SK-N-SH (cell line): ENCODE measurements around the gene DLG4. TPM values are rescaled to one million over a fixed set of nuclear protein-coding genes. Genes with fewer than 3 reads are reported as not detected.
A peak's percentile ranks its signal among the peaks of the same experiment; 100 is the strongest.

ENCODE experiments used
- CTCF ChIA-PET: fragments of 300-600, 350-600 bp; formaldehyde crosslinking; extraction: SDS; loops from one replicate; lab custom pipeline; 2021; lab: Yijun Ruan, JAX
- POLR2A ChIA-PET: fragments of 350-600 bp; sonication (Branson Sonifier 250); formaldehyde crosslinking; extraction: SDS; loops from one replicate; lab custom pipeline; 2020; ENCODE audit warnings: antibody characterized with exemption, inconsistent platforms; lab: Yijun Ruan, JAX
- DNase-seq: peaks from one replicate; pipeline ENCODE4 v3.0.0; 2012
- H2AFZ ChIP-seq: fragments of 200-600 bp; sonication (generic); 2 replicates; pipeline ENCODE4 v1.8.1; 2016; ENCODE audit warnings: antibody characterized with exemption, mild to moderate bottlenecking, low read depth
- H3F3A ChIP-seq: fragments of 200-600 bp; sonication (generic); replicated peaks from 2 replicates; pipeline ENCODE3; 2016; ENCODE audit warnings: antibody characterized with exemption, mild to moderate bottlenecking; ENCODE audit not compliant: insufficient read depth
- H3K27ac ChIP-seq, 2 experiments: fragments of 200-500 bp in 1 of 2; fragments of 200-600 bp in 1 of 2; sonication (Bioruptor generic) in 1 of 2; sonication (generic), shearing (Covaris generic) in 1 of 2; 2 replicates each; pipeline versions ENCODE4 v1.5.1 to v1.6.1; 2014 to 2016; ENCODE audit warnings: low read depth in 2 of 2, inconsistent platforms in 1 of 2, low read length in 1 of 2, mild to moderate bottlenecking in 1 of 2, mixed read lengths in 1 of 2
- H3K27me3 ChIP-seq: fragments of 200-600 bp; sonication (generic), shearing (Covaris generic); 2 replicates; pipeline ENCODE4 v1.6.1; 2016; ENCODE audit warnings: mixed run types; ENCODE audit not compliant: insufficient read depth
- H3K36me3 ChIP-seq, 2 experiments: fragments of 200-500 bp in 1 of 2; fragments of 200-600 bp in 1 of 2; sonication (Bioruptor generic) in 1 of 2; sonication (generic) in 1 of 2; replicated peaks in 1 of 2; 2 replicates each; pipeline versions ENCODE3 to v1.5.1; 2014 to 2016; ENCODE audit warnings: low read length in 1 of 2, mild to moderate bottlenecking in 1 of 2; ENCODE audit not compliant: insufficient read depth in 2 of 2, control insufficient read depth in 1 of 2
- H3K4me1 ChIP-seq, 2 experiments: fragments of 200-500 bp in 1 of 2; fragments of 200-600 bp in 1 of 2; sonication (Bioruptor generic) in 1 of 2; sonication (generic), shearing (Covaris generic) in 1 of 2; 2 replicates each; pipeline versions ENCODE4 v1.5.1 to v1.6.1; 2014 to 2016; ENCODE audit warnings: low read depth in 1 of 2, low read length in 1 of 2, mixed run types in 1 of 2; ENCODE audit not compliant: insufficient read depth in 2 of 2, control insufficient read depth in 1 of 2
- H3K4me2 ChIP-seq: fragments of 200-600 bp; sonication (generic), shearing (Covaris generic); 2 replicates; pipeline ENCODE4 v1.6.1; 2017; ENCODE audit warnings: mixed run types
- H3K4me3 ChIP-seq, 2 experiments: fragments of 200-500 bp in 1 of 2; fragments of 200-600 bp in 1 of 2; sonication (Bioruptor generic) in 1 of 2; sonication (generic), shearing (Covaris generic) in 1 of 2; 2 replicates each; pipeline versions ENCODE4 v1.5.1 to v1.8.1; 2014 to 2016; ENCODE audit warnings: low read depth in 2 of 2, inconsistent platforms in 1 of 2, low read length in 1 of 2, mild to moderate bottlenecking in 1 of 2, mixed read lengths in 1 of 2, moderate library complexity in 1 of 2
- H3K79me2 ChIP-seq: fragments of 200-600 bp; sonication (generic); 2 replicates; pipeline ENCODE4 v1.8.1; 2017; ENCODE audit warnings: mild to moderate bottlenecking; ENCODE audit not compliant: insufficient read depth
- H3K9ac ChIP-seq: fragments of 200-600 bp; sonication (generic); 2 replicates; pipeline ENCODE4 v1.6.1; 2017; ENCODE audit warnings: mixed run types
- H3K9me2 ChIP-seq: fragments of 200-600 bp; sonication (generic); 2 replicates; pipeline ENCODE4 v1.6.1; 2017; ENCODE audit warnings: mixed run types
- H3K9me3 ChIP-seq: fragments of 200-600 bp; sonication (generic); 2 replicates; pipeline ENCODE4 v1.6.1; 2017; ENCODE audit warnings: mixed run types, mild to moderate bottlenecking, moderate library complexity
- H4K20me1 ChIP-seq: fragments of 200-600 bp; sonication (generic); 2 replicates; pipeline ENCODE4 v1.6.1; 2017; ENCODE audit warnings: mild to moderate bottlenecking, mixed run types; ENCODE audit not compliant: insufficient read depth
- EP300 ChIP-seq, 2 experiments: IDR thresholded peaks; 2 replicates each; pipeline versions ENCODE4 v1.4.0 to v1.6.1; 2012; ENCODE audit warnings: borderline replicate concordance in 1 of 2, low read depth in 1 of 2, low read length in 1 of 2
- EZH2phosphoT487 ChIP-seq: fragments of 200-600 bp; sonication (generic); IDR thresholded peaks from 2 replicates; pipeline ENCODE4 v1.6.1; 2017; ENCODE audit warnings: low read depth, mixed run types, mild to moderate bottlenecking, antibody characterized with exemption, moderate library complexity, borderline replicate concordance
- POLR2AphosphoS5 ChIP-seq: IDR thresholded peaks from 2 replicates; pipeline ENCODE4 v1.6.1; 2012; ENCODE audit warnings: low read depth, low read length
- RAD21 ChIP-seq: IDR thresholded peaks from 2 replicates; pipeline ENCODE4 v1.6.1; 2012; ENCODE audit warnings: mild to moderate bottlenecking, low read length
- RXRA ChIP-seq: IDR thresholded peaks from 2 replicates; pipeline ENCODE4 v1.4.0; 2012; ENCODE audit warnings: low read depth, mild to moderate bottlenecking, borderline replicate concordance
- SIN3A ChIP-seq: IDR thresholded peaks from 2 replicates; pipeline ENCODE4 v1.6.1; 2012; ENCODE audit warnings: low read depth, mild to moderate bottlenecking, low read length, moderate library complexity, borderline replicate concordance
- SMC3 ChIP-seq: IDR thresholded peaks from 2 replicates; pipeline ENCODE4 v1.6.1; 2012; ENCODE audit warnings: low read depth, low read length, improper control_type of control experiment
- TAF1 ChIP-seq: IDR thresholded peaks from 2 replicates; pipeline ENCODE4 v1.6.1; 2012; ENCODE audit warnings: low read depth, mild to moderate bottlenecking, low read length, moderate library complexity, borderline replicate concordance
- YY1 ChIP-seq: IDR thresholded peaks from 2 replicates; pipeline ENCODE4 v1.4.0; 2012; ENCODE audit warnings: low read depth, mild to moderate bottlenecking
- WGBS: methylation state at CpG from one replicate; pipeline ENCODE4 v1.1.6; 2017; ENCODE audit warnings: low lambda C conversion rate; 5-methylcytosine and 5-hydroxymethylcytosine counted together
- polyA plus RNA-seq, 3 experiments: library from polyadenylated mRNA; depleted of rRNA; stranded (reverse); fragments of >200 nt; gene quantifications; 2 replicates each; pipeline ENCODE4 v1.2.3, GENCODE V29; 2012
- TF ChIP-seq, protein P1 (sequence below): IDR thresholded peaks from 2 replicates; pipeline ENCODE4 v1.4.0; 2012; ENCODE audit warnings: low read depth
- TF ChIP-seq, protein P2 (sequence below): fragments of 200-600 bp; sonication (generic); IDR thresholded peaks from 2 replicates; pipeline ENCODE4 v1.6.1; 2017; ENCODE audit warnings: antibody characterized with exemption, mild to moderate bottlenecking, moderate library complexity
- TF ChIP-seq, protein P3 (sequence below): IDR thresholded peaks from 2 replicates; pipeline ENCODE4; 2012
- TF ChIP-seq, protein P4 (sequence below): fragments of 150-350 bp; IDR thresholded peaks from 2 replicates; pipeline ENCODE4 v1.6.1; 2017; ENCODE audit warnings: antibody characterized with exemption, low read length, low read depth, borderline replicate concordance

The DLG4 gene
- polyA plus RNA-seq, 1 of the 3 experiments (the other 2 are of a cell fraction) = 30.5 TPM

DNA sequence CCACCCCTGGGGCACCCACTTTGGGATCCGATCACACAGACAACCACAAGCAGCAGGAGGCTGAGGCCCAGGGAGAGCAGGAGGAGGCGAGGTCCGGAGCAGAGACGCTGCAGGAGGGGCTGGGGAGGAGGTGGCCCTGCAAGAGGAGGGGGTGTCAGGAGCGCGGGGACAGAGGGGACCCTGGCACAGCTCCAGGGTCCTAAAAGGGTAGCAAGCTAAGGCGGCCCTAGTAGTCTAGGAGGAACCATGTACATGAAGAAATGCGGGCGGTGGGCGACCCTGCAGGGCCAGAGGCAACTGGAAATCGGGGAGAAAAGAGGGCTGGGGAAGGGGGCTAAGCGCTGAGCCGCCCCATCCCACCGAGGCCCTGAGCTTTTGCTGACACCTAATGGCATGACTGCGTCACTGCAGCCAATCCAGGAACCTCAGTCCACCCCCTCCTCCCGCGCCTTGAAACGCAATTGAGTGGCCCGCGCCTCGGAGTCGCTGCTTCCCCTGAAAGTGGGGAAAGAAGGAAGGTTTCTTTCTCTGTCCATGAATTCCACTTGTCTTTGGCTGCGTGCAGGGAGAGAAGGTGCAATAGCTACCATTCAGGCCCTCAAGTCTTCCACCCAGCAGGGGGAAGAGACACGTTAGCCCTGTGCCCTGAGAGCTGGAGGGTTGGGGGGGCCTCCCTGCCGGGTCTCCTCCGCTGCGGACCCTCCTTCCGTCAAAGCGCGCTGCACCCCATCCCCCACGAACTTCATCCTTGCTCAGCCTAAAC, 42.3 kb downstream of the DLG4 start:
- CTCF ChIA-PET = interaction anchor here (0.6 to 12.9 kb wide), 44 partner anchors 8 to 307 kb away, joined by 3 to 217 read pairs (median 6); partner anchors contain the start of genes ASGR2, CLEC10A, POLR2A and SLC16A11
- H3K79me2 ChIP-seq = no peaks in the 10 kb centered on the region
- H4K20me1 ChIP-seq = no peaks in the 10 kb centered on the region
- DNase-seq = peak; percentile 95
- peaks cover 3% of the 10 kb centered on the region for H3F3A ChIP-seq
- TF ChIP-seq SMC3 = peak; percentile 64
- TF ChIP-seq, protein P1, sequence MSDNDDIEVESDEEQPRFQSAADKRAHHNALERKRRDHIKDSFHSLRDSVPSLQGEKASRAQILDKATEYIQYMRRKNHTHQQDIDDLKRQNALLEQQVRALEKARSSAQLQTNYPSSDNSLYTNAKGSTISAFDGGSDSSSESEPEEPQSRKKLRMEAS = no peak
- TF ChIP-seq POLR2AphosphoS5 = no peak
- peak; percentile 81 for TF ChIP-seq RAD21
- TF ChIP-seq, protein P2, sequence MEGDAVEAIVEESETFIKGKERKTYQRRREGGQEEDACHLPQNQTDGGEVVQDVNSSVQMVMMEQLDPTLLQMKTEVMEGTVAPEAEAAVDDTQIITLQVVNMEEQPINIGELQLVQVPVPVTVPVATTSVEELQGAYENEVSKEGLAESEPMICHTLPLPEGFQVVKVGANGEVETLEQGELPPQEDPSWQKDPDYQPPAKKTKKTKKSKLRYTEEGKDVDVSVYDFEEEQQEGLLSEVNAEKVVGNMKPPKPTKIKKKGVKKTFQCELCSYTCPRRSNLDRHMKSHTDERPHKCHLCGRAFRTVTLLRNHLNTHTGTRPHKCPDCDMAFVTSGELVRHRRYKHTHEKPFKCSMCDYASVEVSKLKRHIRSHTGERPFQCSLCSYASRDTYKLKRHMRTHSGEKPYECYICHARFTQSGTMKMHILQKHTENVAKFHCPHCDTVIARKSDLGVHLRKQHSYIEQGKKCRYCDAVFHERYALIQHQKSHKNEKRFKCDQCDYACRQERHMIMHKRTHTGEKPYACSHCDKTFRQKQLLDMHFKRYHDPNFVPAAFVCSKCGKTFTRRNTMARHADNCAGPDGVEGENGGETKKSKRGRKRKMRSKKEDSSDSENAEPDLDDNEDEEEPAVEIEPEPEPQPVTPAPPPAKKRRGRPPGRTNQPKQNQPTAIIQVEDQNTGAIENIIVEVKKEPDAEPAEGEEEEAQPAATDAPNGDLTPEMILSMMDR = peak; percentile 85
- TF ChIP-seq YY1 = no peak
- TF ChIP-seq TAF1 = no peak
- TF ChIP-seq EP300 (IDR thresholded peaks at IDR 0.05; ENCODE audit: borderline replicate concordance in 1 of 2, low read depth in 1 of 2, low read length in 1 of 2) = no peak
- TF ChIP-seq SIN3A = no peak
- no peak for TF ChIP-seq RXRA
- TF ChIP-seq, all 33 proteins: peak for 3
- peak overlapping the region; percentile 35; the same call in 1 of the 2 replicates for H3K9ac ChIP-seq
- H2AFZ ChIP-seq = peak overlapping the region; percentile 68; the same call in 1 of the 2 replicates
- peak overlapping the region; percentile 93 for H3K4me2 ChIP-seq
- POLR2A ChIA-PET = interaction anchor here (0.6 to 1.5 kb wide), 4 partner anchors 10 to 227 kb away, joined by 3 to 5 read pairs (median 4); partner anchors contain the start of gene TMEM256
- no peaks in the 10 kb centered on the region for H3K27me3 ChIP-seq
- no peaks in the 10 kb centered on the region for H3K36me3 ChIP-seq
- H3K9me2 ChIP-seq = no peaks in the 10 kb centered on the region
- WGBS = under 1% methylated on average over 15 of the region's 31 CpGs
- peak overlapping the region; percentile 38 to 56 for H3K4me3 ChIP-seq
- H3K4me1 ChIP-seq = peaks cover 0 to 8% of the 10 kb centered on the region in 2 experiments; a peak in 1 of 4 replicates
- no peak overlapping the region for H3K27ac ChIP-seq
- H3K9me3 ChIP-seq = no peaks in the 10 kb centered on the region

DNA sequence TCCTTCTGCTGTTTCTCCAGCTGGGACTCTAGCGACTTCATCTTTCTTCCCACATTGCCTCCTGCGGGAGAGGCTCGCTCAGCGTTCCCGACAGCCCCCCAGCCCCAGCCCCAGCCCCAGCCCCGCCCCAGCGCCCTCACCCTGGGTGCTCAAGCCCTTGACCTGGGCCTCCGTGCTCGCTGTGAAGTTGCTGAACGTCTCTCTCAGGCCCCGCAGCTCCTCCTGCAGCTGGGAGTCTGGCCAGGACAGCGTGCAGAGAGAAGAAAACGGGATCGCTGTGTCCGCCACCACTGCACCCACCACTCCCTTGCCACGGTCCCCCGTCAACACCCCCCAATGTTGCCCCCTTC, 42.8 kb downstream of the DLG4 start:
- no peak overlapping the region for H3K9ac ChIP-seq
- 7% methylated on average over 15 of the region's 17 CpGs for WGBS
- TF ChIP-seq EZH2phosphoT487 (no peak), RXRA (no peak)
- TF ChIP-seq, protein P3, sequence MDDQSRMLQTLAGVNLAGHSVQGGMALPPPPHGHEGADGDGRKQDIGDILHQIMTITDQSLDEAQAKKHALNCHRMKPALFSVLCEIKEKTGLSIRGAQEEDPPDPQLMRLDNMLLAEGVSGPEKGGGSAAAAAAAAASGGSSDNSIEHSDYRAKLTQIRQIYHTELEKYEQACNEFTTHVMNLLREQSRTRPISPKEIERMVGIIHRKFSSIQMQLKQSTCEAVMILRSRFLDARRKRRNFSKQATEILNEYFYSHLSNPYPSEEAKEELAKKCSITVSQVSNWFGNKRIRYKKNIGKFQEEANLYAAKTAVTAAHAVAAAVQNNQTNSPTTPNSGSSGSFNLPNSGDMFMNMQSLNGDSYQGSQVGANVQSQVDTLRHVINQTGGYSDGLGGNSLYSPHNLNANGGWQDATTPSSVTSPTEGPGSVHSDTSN = no peak
- TF ChIP-seq, protein P4, sequence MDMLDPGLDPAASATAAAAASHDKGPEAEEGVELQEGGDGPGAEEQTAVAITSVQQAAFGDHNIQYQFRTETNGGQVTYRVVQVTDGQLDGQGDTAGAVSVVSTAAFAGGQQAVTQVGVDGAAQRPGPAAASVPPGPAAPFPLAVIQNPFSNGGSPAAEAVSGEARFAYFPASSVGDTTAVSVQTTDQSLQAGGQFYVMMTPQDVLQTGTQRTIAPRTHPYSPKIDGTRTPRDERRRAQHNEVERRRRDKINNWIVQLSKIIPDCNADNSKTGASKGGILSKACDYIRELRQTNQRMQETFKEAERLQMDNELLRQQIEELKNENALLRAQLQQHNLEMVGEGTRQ = no peak
- peaks cover 3% of the 10 kb centered on the region for H3F3A ChIP-seq
- H3K36me3 ChIP-seq = no peaks in the 10 kb centered on the region
- H4K20me1 ChIP-seq = no peaks in the 10 kb centered on the region
- H3K9me2 ChIP-seq = no peaks in the 10 kb centered on the region
- H3K4me1 ChIP-seq = peaks cover 0 to 8% of the 10 kb centered on the region in 2 experiments; a peak in 1 of 4 replicates
- H2AFZ ChIP-seq = no peak overlapping the region
- POLR2A ChIA-PET = interaction anchor here (0.6 to 1.5 kb wide), 4 partner anchors 11 to 227 kb away, joined by 3 to 5 read pairs (median 4); partner anchors contain the start of gene TMEM256
- peak overlapping the region; percentile 93 for H3K4me2 ChIP-seq
- no peaks in the 10 kb centered on the region for H3K27me3 ChIP-seq
- no peak overlapping the region for H3K27ac ChIP-seq
- no peaks in the 10 kb centered on the region for H3K79me2 ChIP-seq
- DNase-seq = peak; percentile 55
- H3K9me3 ChIP-seq = no peaks in the 10 kb centered on the region
- CTCF ChIA-PET = interaction anchor here (0.6 to 12.9 kb wide), 36 partner anchors 9 to 308 kb away, joined by 3 to 217 read pairs (median 8); partner anchors contain the start of genes ASGR2, CLEC10A, POLR2A and SLC16A11
- peak overlapping the region in 1 of 2 experiments; percentile 38; a peak in 1 of 4 replicates for H3K4me3 ChIP-seq
